RWPE1 (cell line): ENCODE data around the gene SLC38A1.

Source experiments
- CTCF ChIA-PET: fragments of 350-600 bp; sonication (Branson Sonifier 250); formaldehyde crosslinking; extraction: SDS; loops from one replicate; lab custom pipeline; 2021; lab: Yijun Ruan, JAX
- POLR2A ChIA-PET: fragments of 400-600 bp; formaldehyde crosslinking; extraction: SDS; loops from one replicate; lab custom pipeline; 2020; ENCODE audit warnings: antibody characterized with exemption; ENCODE audit not compliant: low non-redundant PET; lab: Yijun Ruan, JAX
- DNase-seq: peaks from one replicate; pipeline ENCODE4 v3.0.0; 2012; ENCODE audit warnings: low spot score
- H3K27ac ChIP-seq: fragments of 450-650 bp; 2 replicates; pipeline ENCODE4 v1.5.1; 2017
- CTCF ChIP-seq: fragments of 450-650 bp; conservative IDR thresholded peaks from 2 replicates; pipeline ENCODE4 v1.5.1; 2017; ENCODE audit warnings: low read depth, mild to moderate bottlenecking

Gene SLC38A1

GRCh38 chr12:46145881-46146280, 123.0 kb downstream of the SLC38A1 start:
- no peak for TF ChIP-seq CTCF
- no peak for DNase-seq
- H3K27ac ChIP-seq, result no peak overlapping the region
- ChIA-PET CTCF (interaction anchor here (0.6 kb wide), 1 partner anchor 12 kb away, joined by 4 read pairs; no protein-coding TSS in a partner anchor), POLR2A (no interaction called here)

GRCh38 chr12:46144433-46144832, 124.4 kb downstream of the SLC38A1 start:
- TF ChIP-seq CTCF, result no peak
- no peak overlapping the region for H3K27ac ChIP-seq
- CTCF ChIA-PET, result no interaction called here
- no peak for DNase-seq
- POLR2A ChIA-PET, result no interaction called here

- H3K27ac ChIP-seq, result no peak overlapping the region
- no peak for DNase-seq
- ChIA-PET POLR2A (no interaction called here), CTCF (interaction anchor here (0.6 to 1.0 kb wide), 2 partner anchors 11 to 1268 kb away, joined by 4 to 5 read pairs; no protein-coding TSS in a partner anchor)
- TF ChIP-seq CTCF, result no peak
Measured at GRCh38 chr12:46136249-46136648, 132.6 kb downstream of the SLC38A1 start.

GRCh38 chr12:46135750-46136149, 133.1 kb downstream of the SLC38A1 start:
- CTCF ChIA-PET, result no interaction called here
- no peak for DNase-seq

GRCh38 chr12:46134852-46135251, 134.0 kb downstream of the SLC38A1 start:
- ChIA-PET POLR2A (no interaction called here), CTCF (no interaction called here)
- no peak for DNase-seq
- TF ChIP-seq CTCF, result no peak
- no peak overlapping the region for H3K27ac ChIP-seq

More at GRCh38 chr12:46135750-46136149, 133.1 kb downstream of the SLC38A1 start:
- POLR2A ChIA-PET, result no interaction called here
- no peak for TF ChIP-seq CTCF
- no peak overlapping the region for H3K27ac ChIP-seq

- ChIA-PET CTCF (interaction anchor here (0.6 to 1.4 kb wide), 2 partner anchors 12 to 111 kb away, joined by 4 to 6 read pairs; no protein-coding TSS in a partner anchor), POLR2A (no interaction called here)
- no peak for DNase-seq
- no peak for TF ChIP-seq CTCF
- no peak overlapping the region for H3K27ac ChIP-seq
Measured at GRCh38 chr12:46134205-46134811, 134.5 kb downstream of the SLC38A1 start.
